Measurements from ENCODE around the gene MSLN.

MSLN gene

DNA sequence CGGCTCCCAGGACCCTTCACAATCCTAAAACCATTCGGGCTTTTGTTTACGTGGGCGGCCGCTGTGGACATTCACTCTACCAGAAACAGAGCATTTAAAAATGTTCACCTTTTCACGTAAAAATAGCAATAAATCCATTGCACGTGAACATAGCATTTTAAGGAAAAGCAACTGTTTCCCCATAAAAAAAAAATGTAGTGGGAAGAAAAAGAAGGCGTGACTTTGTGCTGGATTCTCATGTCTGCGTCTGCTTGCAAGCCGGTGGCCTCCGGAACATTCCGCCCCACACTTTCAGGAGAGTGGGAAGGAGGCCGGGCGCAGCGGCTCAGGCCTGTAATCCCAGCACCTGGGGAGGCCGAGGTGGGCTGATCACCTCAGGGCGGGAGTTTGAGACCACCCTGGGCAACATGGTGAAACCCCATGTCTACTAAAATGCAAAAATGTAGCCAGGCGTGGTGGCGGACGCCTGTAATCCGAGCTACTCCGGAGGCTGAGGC lies 53.4 kb downstream of the MSLN start:
- no peak for DNase-seq

DNA sequence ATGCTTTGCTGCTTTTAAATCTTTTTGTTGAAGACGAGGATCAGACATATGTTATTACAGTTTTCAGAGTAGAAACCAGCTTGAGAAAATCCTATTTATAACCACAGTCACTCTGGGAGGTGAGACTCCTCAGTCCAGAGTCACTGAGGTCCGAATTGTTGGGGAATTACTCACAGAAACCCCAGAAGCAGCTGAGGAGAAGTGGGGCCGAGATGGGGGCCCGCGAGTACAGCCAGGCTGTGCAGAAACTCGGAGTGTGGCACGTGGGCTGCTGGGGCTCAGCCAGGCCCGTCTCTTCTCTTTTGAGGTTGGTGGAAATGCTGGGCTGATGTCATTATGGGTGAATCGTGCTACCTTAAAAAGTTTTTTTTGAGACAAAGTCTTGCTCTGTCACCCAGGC lies 54.4 kb downstream of the MSLN start:
- DNase-seq = no peak

DNA sequence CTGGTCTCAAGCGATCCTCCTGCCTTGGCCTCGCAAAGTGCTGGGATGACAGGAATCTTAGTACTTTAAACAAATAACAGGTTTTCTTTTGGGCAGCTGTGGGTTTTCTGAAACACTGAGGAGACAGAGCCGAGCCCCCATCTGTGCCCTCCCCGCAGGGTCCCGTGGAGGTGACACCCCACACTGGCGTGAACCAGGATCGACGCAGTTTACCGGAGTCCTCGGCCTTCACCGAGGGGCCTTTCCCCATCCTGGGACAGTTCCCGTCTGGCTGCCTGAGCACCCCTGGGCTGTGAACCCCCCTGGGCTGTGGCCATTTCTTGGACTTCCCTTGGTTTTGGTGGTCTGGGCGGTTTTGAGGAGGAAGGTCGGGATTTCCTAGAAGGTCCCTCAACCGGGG lies 55.3 kb downstream of the MSLN start:
- DNase-seq = no peak

DNA sequence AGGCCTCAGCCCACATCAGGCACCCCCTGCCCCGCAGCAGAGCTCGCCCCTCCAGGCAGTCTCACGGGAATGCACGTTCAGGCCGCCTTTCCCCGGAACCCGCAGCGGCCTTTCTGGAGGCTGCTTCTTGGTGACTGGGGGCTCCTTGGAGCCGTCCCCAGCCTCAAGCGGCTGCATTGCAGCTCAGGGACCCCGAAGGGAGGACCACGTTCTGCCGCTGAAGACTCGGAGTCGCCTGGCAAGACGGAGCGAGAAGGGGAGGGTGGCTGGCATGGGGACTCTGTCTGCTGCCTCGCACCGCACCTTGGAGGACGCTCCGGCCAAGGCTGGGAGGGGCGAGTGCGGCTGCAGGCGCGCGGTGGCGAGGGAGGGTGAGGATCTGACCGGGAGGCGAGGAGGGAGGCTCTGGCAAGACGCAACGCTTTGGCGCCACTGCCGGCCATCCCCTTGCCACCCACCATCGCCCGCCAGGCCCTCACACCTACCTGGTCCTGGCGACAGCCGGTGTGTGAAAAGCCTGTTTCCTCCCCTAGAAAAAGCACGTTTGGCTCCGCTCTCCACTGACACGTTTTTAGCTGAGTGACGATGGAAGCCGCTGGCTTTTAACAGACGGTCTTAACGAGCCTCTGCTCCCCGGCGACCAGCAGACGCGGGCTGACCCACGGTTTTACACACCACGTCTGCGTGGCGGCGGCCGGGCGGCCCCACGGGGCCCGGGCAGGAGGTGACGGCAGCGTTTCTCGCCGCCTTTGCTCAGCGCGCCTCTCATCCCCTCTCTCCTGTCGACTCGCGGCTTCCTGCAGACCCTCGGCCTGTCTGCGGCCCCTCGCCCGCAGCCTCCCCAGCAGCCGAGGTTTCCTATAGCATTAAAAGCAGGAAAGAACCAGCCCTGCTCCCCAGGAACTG lies 56.7 kb downstream of the MSLN start:
- DNase-seq = no peak

DNA sequence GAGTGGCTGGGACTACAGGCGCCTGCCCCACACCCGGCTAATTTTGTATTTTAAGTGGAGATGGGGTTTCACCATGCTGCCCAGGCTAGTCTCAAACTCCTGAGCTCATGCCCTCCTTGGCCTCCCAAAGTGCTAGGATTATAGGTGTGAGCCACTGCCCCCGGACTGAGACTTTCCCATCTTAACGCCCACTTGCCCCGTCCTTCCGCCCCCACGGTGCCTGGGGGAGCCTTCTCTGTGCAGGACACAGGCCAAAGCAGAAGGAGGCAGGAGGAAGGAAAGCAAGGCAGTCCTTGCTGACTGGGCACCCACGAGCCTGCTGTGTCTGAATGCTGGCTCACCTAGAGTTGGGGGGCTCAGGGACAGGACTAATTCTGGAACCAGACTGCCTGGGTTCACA lies 57.6 kb downstream of the MSLN start:
- DNase-seq = no peak

Measured in CD4-positive, alpha-beta T cell treated with Interleukin-17A for 1 hour (primary cell).